Neuronal stem cell (in vitro differentiated cells): ENCODE results near the gene AP1S1.

Experiments used
- DNase-seq: peaks from one replicate; pipeline ENCODE4 v3.0.0-alpha.2; 2013; ENCODE audit warnings: low spot score
- H2AFZ ChIP-seq: one replicate; pipeline ENCODE4 v1.6.1; 2013; ENCODE audit warnings: mild to moderate bottlenecking, low read length, inconsistent platforms
- H2AK5ac ChIP-seq: 2 replicates; pipeline ENCODE4 v1.6.1; 2013; ENCODE audit warnings: low read depth, mild to moderate bottlenecking, inconsistent platforms, low read length, moderate library complexity, mixed read lengths
- H2BK120ac ChIP-seq: 2 replicates; pipeline ENCODE4 v1.6.1; 2013; ENCODE audit warnings: low read depth, mild to moderate bottlenecking, inconsistent platforms, low read length, moderate library complexity, mixed read lengths
- H2BK12ac ChIP-seq: one replicate; pipeline ENCODE4 v1.6.1; 2013; ENCODE audit warnings: low read length, inconsistent platforms
- H2BK15ac ChIP-seq: 2 replicates; pipeline ENCODE4 v1.6.1; 2013; ENCODE audit warnings: mild to moderate bottlenecking, low read length, inconsistent platforms, mixed read lengths
- H2BK5ac ChIP-seq: one replicate; pipeline ENCODE4 v1.6.1; 2013; ENCODE audit warnings: inconsistent platforms, mild to moderate bottlenecking, low read length, moderate library complexity
- H3K14ac ChIP-seq: one replicate; pipeline ENCODE4 v1.6.1; 2013; ENCODE audit warnings: low read length, inconsistent platforms
- H3K18ac ChIP-seq: 2 replicates; pipeline ENCODE4 v1.6.1; 2013; ENCODE audit warnings: low read length, inconsistent platforms
- H3K23ac ChIP-seq: 2 replicates; pipeline ENCODE4 v1.6.1; 2013; ENCODE audit warnings: low read depth, mild to moderate bottlenecking, mixed read lengths, low read length, inconsistent platforms; ENCODE audit not compliant: poor library complexity
- H3K27ac ChIP-seq: replicated peaks from 3 replicates; pipeline ENCODE4 v1.5.1; 2013; ENCODE audit warnings: low read length, inconsistent platforms
- H3K27me3 ChIP-seq, 3 experiments: 2 replicates each; pipeline ENCODE4 v1.6.1; 2013; ENCODE audit warnings: low read length in 3 of 3, mild to moderate bottlenecking in 2 of 3, inconsistent platforms in 1 of 3, low read depth in 1 of 3, mixed read lengths in 1 of 3, moderate library complexity in 1 of 3; ENCODE audit not compliant: control insufficient read depth in 3 of 3, insufficient read depth in 3 of 3
- H3K36me3 ChIP-seq, 2 donors: replicated peaks in 1 of 2; 2 replicates each; pipeline ENCODE4 v1.6.1; 2013; ENCODE audit warnings: low read length in 2 of 2; ENCODE audit not compliant: control insufficient read depth in 2 of 2, insufficient read depth in 2 of 2
- H3K4ac ChIP-seq: 2 replicates; pipeline ENCODE4 v1.6.1; 2013; ENCODE audit warnings: inconsistent platforms, mild to moderate bottlenecking, low read length, moderate library complexity
- H3K4me1 ChIP-seq, 2 donors: 1 replicate in 1 of 2; 2 replicates in 1 of 2; pipeline ENCODE4 v1.6.1; 2013; ENCODE audit warnings: low read length in 2 of 2, low read depth in 1 of 2; ENCODE audit not compliant: control insufficient read depth in 2 of 2, insufficient read depth in 1 of 2
- H3K4me2 ChIP-seq: one replicate; pipeline ENCODE4 v1.6.1; 2013; ENCODE audit warnings: mild to moderate bottlenecking, low read length, inconsistent platforms; ENCODE audit not compliant: insufficient read depth, poor library complexity, severe bottlenecking
- H3K4me3 ChIP-seq, 2 donors: 2 replicates each; pipeline ENCODE4 v1.5.1; 2013; ENCODE audit warnings: low read length in 2 of 2, mild to moderate bottlenecking in 2 of 2, inconsistent platforms in 1 of 2, moderate library complexity in 1 of 2
- H3K79me1 ChIP-seq: one replicate; pipeline ENCODE4 v1.6.1; 2013; ENCODE audit warnings: low read depth, mild to moderate bottlenecking, inconsistent platforms, low read length, moderate library complexity
- H3K9ac ChIP-seq: one replicate; pipeline ENCODE4 v1.6.1; 2013; ENCODE audit warnings: mild to moderate bottlenecking, low read depth, low read length, inconsistent platforms; ENCODE audit not compliant: poor library complexity
- H3K9me3 ChIP-seq, 2 donors: replicated peaks in 1 of 2; 2 replicates each; pipeline versions ENCODE3 to v1.6.1; 2013; ENCODE audit warnings: low read length in 2 of 2, mild to moderate bottlenecking in 2 of 2, inconsistent platforms in 1 of 2, low read depth in 1 of 2, mixed read lengths in 1 of 2, moderate library complexity in 1 of 2; ENCODE audit not compliant: control insufficient read depth in 2 of 2, insufficient read depth in 1 of 2
- H4K8ac ChIP-seq: one replicate; pipeline ENCODE4 v1.6.1; 2013; ENCODE audit warnings: low read depth, mild to moderate bottlenecking, inconsistent platforms, low read length, moderate library complexity
- H4K91ac ChIP-seq: one replicate; pipeline ENCODE4 v1.6.1; 2013; ENCODE audit warnings: low read length, low read depth, mild to moderate bottlenecking, inconsistent platforms; ENCODE audit not compliant: poor library complexity
- WGBS, 2 donors: extraction: QIAGEN DNeasy Blood & Tissue Kit; methylation state at CpG; one replicate each; pipeline ENCODE4 v1.1.7; 2013; ENCODE audit warnings: missing lambda C conversion rate in 2 of 2, mixed read lengths in 1 of 2; ENCODE audit not compliant: insufficient read length in 2 of 2, insufficient replicate concordance in 1 of 2; ENCODE audit errors: extremely low coverage in 2 of 2; 5-methylcytosine and 5-hydroxymethylcytosine counted together

The AP1S1 gene

GRCh38 chr7:101171442-101171837 lies 17.2 kb downstream of the AP1S1 start:
- H2BK5ac ChIP-seq = peak overlapping the region; percentile 70
- no peak overlapping the region for H4K8ac ChIP-seq
- H3K14ac ChIP-seq = no peak overlapping the region
- H3K18ac ChIP-seq = peak overlapping the region; percentile 78
- WGBS, 2 donors = no CpG with 5 or more reads among the region's 13 CpGs
- H3K36me3 ChIP-seq = no peaks in the 10 kb centered on the region
- no peak overlapping the region for H2AFZ ChIP-seq
- H2BK12ac ChIP-seq = no peak overlapping the region
- no peak for DNase-seq
- H3K4me1 ChIP-seq = peaks cover 52 to 62% of the 10 kb centered on the region in 2 donors
- peaks cover 63 to 95% (median 77%) of the 10 kb centered on the region in 3 experiments for H3K27me3 ChIP-seq
- no peak overlapping the region for H2BK15ac ChIP-seq
- no peak overlapping the region for H4K91ac ChIP-seq
- H3K4ac ChIP-seq = no peak overlapping the region
- peak overlapping the region; percentile 76 for H2AK5ac ChIP-seq
- H3K9me3 ChIP-seq = peaks cover 0 to 3% of the 10 kb centered on the region in 2 donors
- no peak overlapping the region for H3K9ac ChIP-seq
- no peaks in the 10 kb centered on the region for H3K79me1 ChIP-seq
- H3K4me3 ChIP-seq = no peak overlapping the region
- H3K23ac ChIP-seq = peak overlapping the region; percentile 9
- no peak overlapping the region for H2BK120ac ChIP-seq
- H3K4me2 ChIP-seq = no peak overlapping the region
- no peak overlapping the region for H3K27ac ChIP-seq

DNA sequence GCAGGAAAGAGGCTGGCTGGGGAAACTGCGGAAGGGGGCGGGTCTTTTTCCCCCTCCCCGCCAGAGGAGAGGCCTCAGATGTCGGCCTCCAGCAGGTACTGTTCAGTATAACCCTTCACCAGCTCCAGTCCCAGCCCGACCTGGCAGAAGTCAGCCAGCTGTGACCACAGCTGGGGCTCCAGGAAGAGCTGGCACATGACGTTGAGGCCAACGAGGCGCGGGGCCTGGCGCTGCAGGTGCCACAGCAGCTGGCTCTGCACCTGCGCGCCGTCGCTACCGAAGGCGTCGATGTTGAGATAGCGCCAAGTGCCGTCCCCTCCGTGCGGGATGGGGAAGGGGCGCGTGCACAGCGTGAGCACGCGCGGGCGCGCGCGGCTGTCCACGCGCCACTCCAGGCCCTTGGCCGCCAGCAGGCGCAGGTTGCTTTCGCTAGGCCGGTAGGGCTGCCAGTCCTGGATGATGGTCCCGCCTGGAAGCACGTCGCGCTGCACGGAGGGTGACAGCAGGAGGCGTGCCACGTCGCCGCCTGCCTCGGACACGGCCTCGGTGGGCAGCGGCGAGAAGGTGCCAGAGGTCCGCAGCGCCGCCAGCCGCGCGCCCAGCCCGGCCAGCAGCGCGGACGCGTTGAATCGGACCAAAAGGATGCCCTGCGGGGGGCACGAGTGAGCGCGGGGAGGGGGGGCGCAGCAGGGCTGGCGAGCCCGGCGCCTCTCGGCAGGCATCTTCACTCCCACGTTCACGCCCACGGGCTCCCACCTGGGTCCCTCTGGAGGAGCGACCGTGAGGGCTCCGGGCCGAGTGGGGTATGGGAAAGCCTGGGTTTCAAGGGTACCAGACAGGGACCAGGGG lies 18.0 kb downstream of the AP1S1 start:
- Histone ChIP-seq H3K27ac (no peak overlapping the region), H4K8ac (no peak overlapping the region), H3K9ac (peak overlapping the region; percentile 80), H2BK5ac (peak overlapping the region; percentile 70), H3K36me3 (no peaks in the 10 kb centered on the region), H2AK5ac (peak overlapping the region; percentile 76), H3K14ac (peak overlapping the region; percentile 63), H3K23ac (peak overlapping the region; percentile 96), H3K9me3 (peaks cover 0 to 3% of the 10 kb centered on the region in 2 donors), H2BK12ac (peak overlapping the region; percentile 75), H2BK120ac (peak overlapping the region; percentile 83), H3K27me3 (peaks cover 60 to 95% (median 84%) of the 10 kb centered on the region in 3 experiments), H2AFZ (peak overlapping the region; percentile 26), H3K4me2 (peak overlapping the region; percentile 60), H3K4me1 (peaks cover 48 to 57% of the 10 kb centered on the region in 2 donors), H3K79me1 (no peaks in the 10 kb centered on the region), H3K18ac (peak overlapping the region; percentile 95), H4K91ac (no peak overlapping the region), H2BK15ac (peak overlapping the region; percentile 82), H3K4ac (peak overlapping the region; percentile 71), H3K4me3 (peak overlapping the region in 1 of 2 donors; percentile 50)
- no peak for DNase-seq
- no CpG with 5 or more reads among the region's 79 CpGs for WGBS, 2 donors

GRCh38 chr7:101172854-101173751 lies 18.8 kb downstream of the AP1S1 start:
- peak overlapping the region; percentile 70 for H2BK5ac ChIP-seq
- peaks cover 3% of the 10 kb centered on the region in 2 donors for H3K9me3 ChIP-seq
- H3K9ac ChIP-seq = peak overlapping the region; percentile 80
- peak overlapping the region; percentile 96 for H3K23ac ChIP-seq
- H4K91ac ChIP-seq = no peak overlapping the region
- H2BK12ac ChIP-seq = peak overlapping the region; percentile 97
- no peaks in the 10 kb centered on the region for H3K36me3 ChIP-seq
- H2BK15ac ChIP-seq = peak overlapping the region; percentile 85
- H3K27me3 ChIP-seq = peaks cover 58 to 92% (median 90%) of the 10 kb centered on the region in 3 experiments
- WGBS, 2 donors = no CpG with 5 or more reads among the region's 53 CpGs
- no peak overlapping the region for H2AFZ ChIP-seq
- no peak overlapping the region for H3K4ac ChIP-seq
- peak overlapping the region; percentile 83 for H2BK120ac ChIP-seq
- H2AK5ac ChIP-seq = peak overlapping the region; percentile 76
- no peaks in the 10 kb centered on the region for H3K79me1 ChIP-seq
- no peak for DNase-seq
- peak overlapping the region; percentile 56 for H3K14ac ChIP-seq
- H3K4me2 ChIP-seq = peak overlapping the region; percentile 60
- no peak overlapping the region for H4K8ac ChIP-seq
- H3K4me3 ChIP-seq = no peak overlapping the region
- peak overlapping the region; percentile 95 for H3K18ac ChIP-seq
- peaks cover 41 to 49% of the 10 kb centered on the region in 2 donors for H3K4me1 ChIP-seq
- no peak overlapping the region for H3K27ac ChIP-seq
